Ureter (tissue), 1 donor: ENCODE measurements around the gene PXDN. TPM values are rescaled to one million over a fixed set of nuclear protein-coding genes. Genes with fewer than 3 reads are reported as not detected.

Experiments
- DNase-seq: peaks from one replicate; pipeline ENCODE4 v3.0.0-alpha.2; 2020; ENCODE audit warnings: low spot score
- total RNA-seq: library from RNA; stranded (reverse); gene quantifications from one replicate; pipeline ENCODE4 v1.2.4, GENCODE V29; 2023
- donor health status: DM: yes; HTN: yes; CAD: no.

The PXDN gene
- total RNA-seq, 1 donor from 2014 or later: 20.2 TPM

GRCh38 chr2:1613731-1614354 lies 130.5 kb downstream of the PXDN start:
- no peak for DNase-seq

GRCh38 chr2:1613078-1613445 lies 131.3 kb downstream of the PXDN start:
- DNase-seq: no peak

GRCh38 chr2:1612391-1613077 lies 131.8 kb downstream of the PXDN start:
- no peak for DNase-seq

- DNase-seq: no peak
These were observed 132.4 kb downstream of the PXDN start for GRCh38 chr2:1611886-1612285.

- DNase-seq: no peak
These were observed 134.2 kb downstream of the PXDN start for GRCh38 chr2:1610096-1610485.

- DNase-seq: no peak
These were observed 134.7 kb downstream of the PXDN start for GRCh38 chr2:1609485-1610095.

GRCh38 chr2:1609040-1609439 lies 135.3 kb downstream of the PXDN start:
- no peak for DNase-seq

GRCh38 chr2:1607971-1608688 lies 136.2 kb downstream of the PXDN start:
- no peak for DNase-seq

- no peak for DNase-seq
These were observed 136.9 kb downstream of the PXDN start for GRCh38 chr2:1607236-1607920.

- DNase-seq: no peak
These were observed 137.7 kb downstream of the PXDN start for GRCh38 chr2:1606421-1607235.

- no peak for DNase-seq
These were observed 138.3 kb downstream of the PXDN start for GRCh38 chr2:1606046-1606400.

GRCh38 chr2:1605102-1606045 lies 138.9 kb downstream of the PXDN start:
- no peak for DNase-seq

GRCh38 chr2:1603521-1603920 lies 140.8 kb downstream of the PXDN start:
- DNase-seq: no peak

GRCh38 chr2:1603059-1603458 lies 141.3 kb downstream of the PXDN start:
- no peak for DNase-seq

- DNase-seq: no peak
These were observed 141.9 kb downstream of the PXDN start for GRCh38 chr2:1602278-1603010.

- no peak for DNase-seq
These were observed 142.6 kb downstream of the PXDN start for GRCh38 chr2:1601471-1602277.

GRCh38 chr2:1601067-1601412 lies 143.3 kb downstream of the PXDN start:
- DNase-seq: no peak

GRCh38 chr2:1600191-1601066 lies 143.9 kb downstream of the PXDN start:
- DNase-seq: peak; percentile 38
